HG02798 (cell line): ENCODE data around the gene DAB1.

Experiments
- ATAC-seq: cut with Tn5 transposase; IDR thresholded peaks from one replicate; pipeline ENCODE4 v1.9.1; 2021; ENCODE audit warnings: mild to moderate bottlenecking; ENCODE audit not compliant: unreplicated experiment, poor library complexity

The DAB1 gene

GRCh38 chr1:57423656-57424211 lies at the start of gene DAB1:
DAB1 (minus strand) TSS chr1:57424060; CDS start chr1:57291030, 133,030 bp downstream.
- no peak for ATAC-seq

DNA sequence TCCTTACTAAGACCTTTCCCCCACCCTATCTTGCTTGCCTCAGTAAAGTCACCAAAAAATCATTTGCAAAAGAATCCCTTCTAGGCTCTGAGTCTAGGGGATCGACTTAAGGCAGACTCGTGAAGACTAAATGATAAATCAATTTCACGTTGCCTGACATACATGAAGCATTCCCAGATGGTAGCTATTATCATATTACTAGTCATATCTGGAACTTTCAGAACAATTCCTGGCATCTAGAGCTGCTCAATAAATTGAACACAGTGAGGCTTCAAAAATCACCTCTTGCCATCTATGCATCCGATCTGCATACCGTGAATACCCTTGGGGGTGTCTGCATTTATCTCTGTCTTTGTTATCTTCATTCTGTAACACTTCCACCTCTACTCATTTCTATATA lies 49.6 kb upstream of the DAB1 start:
- ATAC-seq = no peak

DNA sequence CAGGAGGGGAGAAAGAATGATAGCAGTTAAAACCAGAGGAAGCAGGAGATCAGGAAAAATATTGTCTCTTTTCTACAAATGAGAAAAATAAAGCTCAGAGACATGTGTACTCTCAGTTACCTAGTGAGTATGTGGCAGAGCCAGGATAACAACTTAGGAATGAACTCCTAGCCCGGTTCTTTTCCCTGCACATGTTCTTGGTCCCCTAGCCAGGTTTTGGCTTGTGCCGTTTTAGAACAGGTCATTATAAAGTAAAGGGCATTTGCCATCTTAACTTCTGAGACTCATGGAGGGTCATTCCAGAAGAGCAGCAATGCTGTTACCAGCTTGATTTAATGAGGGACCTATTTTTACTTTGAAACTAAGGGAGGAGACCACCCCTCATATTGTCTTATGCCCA lies 48.1 kb upstream of the DAB1 start:
- no peak for ATAC-seq

DNA sequence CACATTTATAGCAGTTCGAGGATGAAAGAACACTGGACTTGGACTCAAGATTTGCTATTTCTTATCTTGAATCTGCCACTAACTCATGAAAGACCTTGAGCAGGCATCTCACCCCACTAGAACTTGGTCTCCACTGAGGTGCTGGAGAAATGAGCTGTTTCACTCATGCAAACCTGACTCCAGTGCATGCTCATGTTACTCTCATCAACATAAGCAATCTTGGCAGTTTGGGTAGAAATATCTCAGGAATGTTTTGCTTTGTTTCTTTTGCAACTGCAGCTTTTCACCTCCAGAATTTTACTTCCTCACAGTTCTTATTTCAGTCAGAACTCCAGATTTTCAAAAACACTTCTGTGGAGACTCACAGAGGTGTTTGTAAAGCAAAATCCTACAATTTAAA lies 46.2 kb upstream of the DAB1 start:
- no peak for ATAC-seq

- ATAC-seq = no peak
Observed at GRCh38 chr1:57468641-57469523, 45.0 kb upstream of the DAB1 start.

- ATAC-seq = no peak
Observed at GRCh38 chr1:57467830-57468229, 44.0 kb upstream of the DAB1 start.

DNA sequence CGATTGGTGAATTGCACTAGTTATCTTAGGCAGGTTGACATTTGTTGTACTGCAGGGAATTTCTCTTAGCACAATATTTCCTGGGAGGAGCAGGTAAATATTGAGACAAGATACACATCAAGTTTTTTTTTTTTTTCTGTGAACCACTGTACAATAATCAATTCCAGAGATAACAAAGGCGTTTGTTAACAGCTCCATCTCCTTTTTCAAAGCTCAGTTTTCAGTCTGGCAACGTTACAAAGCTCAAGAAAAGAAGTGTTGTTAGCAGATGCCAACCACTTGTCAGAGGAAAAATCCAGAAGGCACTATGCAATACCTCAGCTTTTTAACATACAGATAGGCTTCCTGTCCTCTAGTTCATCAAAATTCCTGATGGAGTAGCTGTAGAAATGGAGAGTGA lies 40.9 kb upstream of the DAB1 start:
- no peak for ATAC-seq

- no peak for ATAC-seq
Observed at GRCh38 chr1:57463343-57463742, 39.5 kb upstream of the DAB1 start.

DNA sequence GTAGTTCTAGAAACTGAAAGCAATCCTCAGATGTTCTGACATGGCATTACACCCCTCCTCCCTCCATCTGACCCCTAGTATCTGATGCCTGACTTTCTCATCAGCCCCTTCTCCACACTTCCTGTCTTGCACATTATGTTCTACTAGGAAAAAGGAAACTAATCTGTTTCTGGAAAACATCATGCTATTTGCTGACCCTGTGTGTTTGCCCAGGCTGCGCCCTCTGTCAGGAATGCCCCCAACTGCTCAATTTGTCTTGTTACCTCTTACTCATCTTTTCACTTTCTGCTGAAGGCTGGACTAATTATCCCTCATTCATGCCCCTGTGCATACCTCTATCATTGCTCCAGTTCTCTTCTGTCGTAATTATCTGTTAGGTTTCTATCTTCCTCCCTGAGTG lies 37.5 kb upstream of the DAB1 start:
- ATAC-seq = no peak

GRCh38 chr1:57451516-57451915 lies 27.7 kb upstream of the DAB1 start:
- ATAC-seq = no peak

GRCh38 chr1:57450981-57451380 lies 27.1 kb upstream of the DAB1 start:
- ATAC-seq = no peak

DNA sequence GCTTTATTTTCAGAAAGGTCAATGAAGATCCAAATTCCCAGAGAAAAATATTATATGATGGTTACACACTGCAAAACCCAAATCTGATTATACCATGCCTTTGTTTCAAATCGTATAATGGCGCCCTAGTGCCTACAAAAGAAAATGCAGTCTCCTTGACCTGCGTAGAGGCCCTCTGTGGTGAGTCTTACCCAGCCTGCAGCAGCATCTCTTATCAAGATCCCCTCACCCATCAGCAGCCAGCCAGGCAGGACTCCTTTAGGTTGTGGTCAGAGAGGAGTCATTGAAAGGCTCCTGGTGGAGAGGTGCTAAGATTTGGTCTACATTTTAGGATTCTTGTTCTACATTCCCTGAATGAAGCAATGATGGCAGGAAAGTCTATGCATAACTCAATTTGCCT lies 23.7 kb upstream of the DAB1 start:
- ATAC-seq = no peak

DNA sequence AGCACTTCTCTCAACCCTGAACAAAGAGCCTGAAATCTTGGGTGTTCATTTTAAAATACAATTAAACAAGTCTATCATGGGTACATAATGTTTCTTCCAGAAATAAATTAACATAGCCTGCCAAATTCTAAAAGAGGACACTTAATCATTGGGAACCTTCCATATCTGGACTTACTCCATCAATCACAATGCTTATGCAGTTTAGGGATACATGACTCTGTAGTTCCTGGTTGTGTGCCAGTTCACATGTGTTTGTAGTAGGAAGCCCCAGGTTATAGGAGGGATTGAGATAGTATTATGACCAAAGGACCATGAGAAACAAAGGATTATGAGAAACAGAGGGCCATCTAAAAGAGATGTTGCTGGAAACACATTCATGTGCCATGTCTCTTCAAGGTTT lies 19.1 kb upstream of the DAB1 start:
- no peak for ATAC-seq

GRCh38 chr1:57440096-57440495 lies 16.2 kb upstream of the DAB1 start:
- ATAC-seq = no peak

- no peak for ATAC-seq
Observed at GRCh38 chr1:57431400-57431799, 7.5 kb upstream of the DAB1 start.

GRCh38 chr1:57424231-57425027 lies 569 bp upstream of the DAB1 start:
- ATAC-seq = no peak

GRCh38 chr1:57423135-57423655 lies 665 bp downstream of the DAB1 start:
- ATAC-seq = no peak

DNA sequence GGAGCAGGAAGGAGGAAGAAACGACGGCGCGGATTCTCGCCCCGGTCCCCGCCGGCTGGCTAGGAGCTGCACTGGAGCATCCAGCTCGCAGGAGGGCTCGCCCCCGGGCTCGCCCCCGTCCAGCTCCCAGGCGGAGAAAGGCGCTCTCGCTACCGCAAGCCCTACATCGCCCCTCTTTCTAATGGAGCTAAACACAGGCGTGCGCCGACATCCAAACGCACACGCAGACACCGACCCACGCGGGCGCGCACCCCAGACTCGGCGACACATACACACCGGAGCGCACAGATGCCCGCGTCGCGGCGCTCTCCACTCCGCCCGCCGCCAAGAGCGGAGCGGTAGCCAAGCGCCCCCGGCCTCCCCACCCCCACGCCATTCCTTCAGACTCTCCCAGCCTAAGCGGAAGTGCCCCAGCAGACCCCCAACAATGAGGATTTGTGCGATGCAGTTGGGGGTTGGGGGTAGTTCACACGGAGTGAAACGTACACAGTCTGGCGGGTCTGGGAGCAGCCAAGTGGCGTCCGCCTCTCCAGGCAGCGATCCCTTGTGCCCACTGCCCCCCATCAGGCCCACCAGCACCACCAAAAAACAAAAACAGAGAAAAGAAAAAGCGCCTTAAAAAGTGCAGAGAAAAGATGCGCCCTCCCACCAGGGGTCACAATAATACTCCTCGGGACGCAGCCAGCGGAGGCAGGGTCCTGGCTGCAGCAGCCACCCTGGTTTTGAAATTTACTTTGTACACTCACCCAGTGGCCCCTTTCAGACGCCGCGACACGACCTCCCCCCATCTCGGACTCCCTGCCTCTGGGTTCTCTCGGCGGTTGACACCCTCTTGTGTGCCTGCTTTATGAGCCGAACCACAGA lies 1.4 kb downstream of the DAB1 start:
- no peak for ATAC-seq

GRCh38 chr1:57421806-57422205 lies 2.1 kb downstream of the DAB1 start:
- no peak for ATAC-seq
